ENCODE data around the gene TACC2.

GRCh38 chr10:122168598-122169394 is 179.8 kb downstream of the TACC2 start:
- TF ChIP-seq POLR2A (IDR thresholded peaks at IDR 0.05): no peak
- TF ChIP-seq CTCF (IDR thresholded peaks at IDR 0.05): no peak
